ENCODE results near the gene MAD2L1.

Gene MAD2L1

GRCh38 chr4:120043828-120044227, 22.8 kb downstream of the MAD2L1 start:
- H3K36me3 ChIP-seq (ENCODE audit: control insufficient read depth, insufficient read depth, low read length), result no peaks in the 10 kb centered on the region
- no peaks in the 10 kb centered on the region for H3K27me3 ChIP-seq (ENCODE audit: control insufficient read depth, insufficient read depth, low read length, poor library complexity, severe bottlenecking)
- no peak overlapping the region for H3K27ac ChIP-seq (ENCODE audit: insufficient read depth, low read depth, low read length, poor library complexity, severe bottlenecking)
- WGBS, 2 experiments, result 86 to 93% methylated on average over 4 of the region's 4 CpGs
- H3K4me1 ChIP-seq (ENCODE audit: control insufficient read depth, insufficient read depth, low read length), result no peaks in the 10 kb centered on the region
- no peaks in the 10 kb centered on the region for H3K9me3 ChIP-seq (ENCODE audit: control insufficient read depth, low read length)
- H3K4me3 ChIP-seq (ENCODE audit: insufficient read depth, low read depth, low read length), result no peak overlapping the region

GRCh38 chr4:120037411-120037810, 29.2 kb downstream of the MAD2L1 start:
- Histone ChIP-seq H3K4me3 (ENCODE audit: insufficient read depth, low read depth, low read length) (no peak overlapping the region), H3K4me1 (ENCODE audit: control insufficient read depth, insufficient read depth, low read length) (no peaks in the 10 kb centered on the region), H3K36me3 (ENCODE audit: control insufficient read depth, insufficient read depth, low read length) (no peaks in the 10 kb centered on the region), H3K27me3 (ENCODE audit: control insufficient read depth, insufficient read depth, low read length, poor library complexity, severe bottlenecking) (no peaks in the 10 kb centered on the region), H3K9me3 (ENCODE audit: control insufficient read depth, low read length) (no peaks in the 10 kb centered on the region), H3K27ac (ENCODE audit: insufficient read depth, low read depth, low read length, poor library complexity, severe bottlenecking) (no peak overlapping the region)
- 90 to 95% methylated on average over 1 to 2 of the region's 2 CpGs for WGBS, 2 experiments

GRCh38 chr4:120034913-120035312, 31.7 kb downstream of the MAD2L1 start:
- no peak overlapping the region for H3K27ac ChIP-seq (ENCODE audit: insufficient read depth, low read depth, low read length, poor library complexity, severe bottlenecking)
- no peaks in the 10 kb centered on the region for H3K27me3 ChIP-seq (ENCODE audit: control insufficient read depth, insufficient read depth, low read length, poor library complexity, severe bottlenecking)
- 86 to 88% methylated on average over 1 to 2 of the region's 2 CpGs for WGBS, 2 experiments
- no peaks in the 10 kb centered on the region for H3K4me1 ChIP-seq (ENCODE audit: control insufficient read depth, insufficient read depth, low read length)
- no peaks in the 10 kb centered on the region for H3K9me3 ChIP-seq (ENCODE audit: control insufficient read depth, low read length)
- H3K4me3 ChIP-seq (ENCODE audit: insufficient read depth, low read depth, low read length), result no peak overlapping the region
- H3K36me3 ChIP-seq (ENCODE audit: control insufficient read depth, insufficient read depth, low read length), result no peaks in the 10 kb centered on the region

GRCh38 chr4:120026853-120027252, 39.8 kb downstream of the MAD2L1 start:
- no peaks in the 10 kb centered on the region for H3K27me3 ChIP-seq (ENCODE audit: control insufficient read depth, insufficient read depth, low read length, poor library complexity, severe bottlenecking)
- no peak overlapping the region for H3K27ac ChIP-seq (ENCODE audit: insufficient read depth, low read depth, low read length, poor library complexity, severe bottlenecking)
- no peaks in the 10 kb centered on the region for H3K4me1 ChIP-seq (ENCODE audit: control insufficient read depth, insufficient read depth, low read length)
- H3K4me3 ChIP-seq (ENCODE audit: insufficient read depth, low read depth, low read length), result no peak overlapping the region
- 50% methylated on average over 1 of the region's 2 CpGs; no CpG with 5 or more reads in 1 of the 2 experiments for WGBS, 2 experiments
- no peaks in the 10 kb centered on the region for H3K9me3 ChIP-seq (ENCODE audit: control insufficient read depth, low read length)
- no peaks in the 10 kb centered on the region for H3K36me3 ChIP-seq (ENCODE audit: control insufficient read depth, insufficient read depth, low read length)

GRCh38 chr4:120025516-120025915, 41.1 kb downstream of the MAD2L1 start:
- no peak overlapping the region for H3K27ac ChIP-seq (ENCODE audit: insufficient read depth, low read depth, low read length, poor library complexity, severe bottlenecking)
- H3K27me3 ChIP-seq (ENCODE audit: control insufficient read depth, insufficient read depth, low read length, poor library complexity, severe bottlenecking), result no peaks in the 10 kb centered on the region
- H3K4me1 ChIP-seq (ENCODE audit: control insufficient read depth, insufficient read depth, low read length), result no peaks in the 10 kb centered on the region
- WGBS, 2 experiments, result 88% methylated on average over 1 of the region's 1 CpG; no CpG with 5 or more reads in 1 of the 2 experiments
- no peaks in the 10 kb centered on the region for H3K36me3 ChIP-seq (ENCODE audit: control insufficient read depth, insufficient read depth, low read length)
- H3K4me3 ChIP-seq (ENCODE audit: insufficient read depth, low read depth, low read length), result no peak overlapping the region
- H3K9me3 ChIP-seq (ENCODE audit: control insufficient read depth, low read length), result no peaks in the 10 kb centered on the region

- no peaks in the 10 kb centered on the region for H3K27me3 ChIP-seq (ENCODE audit: control insufficient read depth, insufficient read depth, low read length, poor library complexity, severe bottlenecking)
- 89 to 93% methylated on average over 1 of the region's 1 CpG for WGBS, 2 experiments
- H3K4me1 ChIP-seq (ENCODE audit: control insufficient read depth, insufficient read depth, low read length), result no peaks in the 10 kb centered on the region
- H3K9me3 ChIP-seq (ENCODE audit: control insufficient read depth, low read length), result no peaks in the 10 kb centered on the region
- no peaks in the 10 kb centered on the region for H3K36me3 ChIP-seq (ENCODE audit: control insufficient read depth, insufficient read depth, low read length)
- no peak overlapping the region for H3K4me3 ChIP-seq (ENCODE audit: insufficient read depth, low read depth, low read length)
- no peak overlapping the region for H3K27ac ChIP-seq (ENCODE audit: insufficient read depth, low read depth, low read length, poor library complexity, severe bottlenecking)
Observed at GRCh38 chr4:120018786-120019185, 47.9 kb downstream of the MAD2L1 start.

GRCh38 chr4:120017939-120018692, 48.5 kb downstream of the MAD2L1 start:
- Histone ChIP-seq H3K4me3 (ENCODE audit: insufficient read depth, low read depth, low read length) (no peak overlapping the region), H3K9me3 (ENCODE audit: control insufficient read depth, low read length) (no peaks in the 10 kb centered on the region)
- 93 to 96% methylated on average over 6 of the region's 6 CpGs for WGBS, 2 experiments

GRCh38 chr4:120011725-120012124, 54.9 kb downstream of the MAD2L1 start:
- no peak overlapping the region for H3K27ac ChIP-seq (ENCODE audit: insufficient read depth, low read depth, low read length, poor library complexity, severe bottlenecking)
- H3K4me1 ChIP-seq (ENCODE audit: control insufficient read depth, insufficient read depth, low read length), result no peaks in the 10 kb centered on the region
- H3K9me3 ChIP-seq (ENCODE audit: control insufficient read depth, low read length), result no peaks in the 10 kb centered on the region
- WGBS, 2 experiments, result 46 to 65% methylated on average over 2 of the region's 2 CpGs
- no peaks in the 10 kb centered on the region for H3K36me3 ChIP-seq (ENCODE audit: control insufficient read depth, insufficient read depth, low read length)
- H3K27me3 ChIP-seq (ENCODE audit: control insufficient read depth, insufficient read depth, low read length, poor library complexity, severe bottlenecking), result no peaks in the 10 kb centered on the region
- H3K4me3 ChIP-seq (ENCODE audit: insufficient read depth, low read depth, low read length), result no peak overlapping the region

More at GRCh38 chr4:120017939-120018692, 48.5 kb downstream of the MAD2L1 start:
- no peaks in the 10 kb centered on the region for H3K27me3 ChIP-seq (ENCODE audit: control insufficient read depth, insufficient read depth, low read length, poor library complexity, severe bottlenecking)
- no peaks in the 10 kb centered on the region for H3K4me1 ChIP-seq (ENCODE audit: control insufficient read depth, insufficient read depth, low read length)
- H3K36me3 ChIP-seq (ENCODE audit: control insufficient read depth, insufficient read depth, low read length), result no peaks in the 10 kb centered on the region
- H3K27ac ChIP-seq (ENCODE audit: insufficient read depth, low read depth, low read length, poor library complexity, severe bottlenecking), result no peak overlapping the region

GRCh38 chr4:120010646-120011045, 56.0 kb downstream of the MAD2L1 start:
- Histone ChIP-seq H3K27ac (ENCODE audit: insufficient read depth, low read depth, low read length, poor library complexity, severe bottlenecking) (no peak overlapping the region), H3K36me3 (ENCODE audit: control insufficient read depth, insufficient read depth, low read length) (no peaks in the 10 kb centered on the region), H3K4me3 (ENCODE audit: insufficient read depth, low read depth, low read length) (no peak overlapping the region), H3K27me3 (ENCODE audit: control insufficient read depth, insufficient read depth, low read length, poor library complexity, severe bottlenecking) (no peaks in the 10 kb centered on the region), H3K9me3 (ENCODE audit: control insufficient read depth, low read length) (no peaks in the 10 kb centered on the region), H3K4me1 (ENCODE audit: control insufficient read depth, insufficient read depth, low read length) (no peaks in the 10 kb centered on the region)
- 97 to 98% methylated on average over 3 to 4 of the region's 4 CpGs for WGBS, 2 experiments

- Histone ChIP-seq H3K4me3 (ENCODE audit: insufficient read depth, low read depth, low read length) (no peak overlapping the region), H3K27me3 (ENCODE audit: control insufficient read depth, insufficient read depth, low read length, poor library complexity, severe bottlenecking) (no peaks in the 10 kb centered on the region), H3K36me3 (ENCODE audit: control insufficient read depth, insufficient read depth, low read length) (no peaks in the 10 kb centered on the region), H3K27ac (ENCODE audit: insufficient read depth, low read depth, low read length, poor library complexity, severe bottlenecking) (no peak overlapping the region), H3K9me3 (ENCODE audit: control insufficient read depth, low read length) (no peaks in the 10 kb centered on the region), H3K4me1 (ENCODE audit: control insufficient read depth, insufficient read depth, low read length) (no peaks in the 10 kb centered on the region)
- 74 to 75% methylated on average over 2 of the region's 2 CpGs for WGBS, 2 experiments
Observed at GRCh38 chr4:120009731-120010130, 56.9 kb downstream of the MAD2L1 start.
